ENCODE measurements around the gene RACGAP1.
A peak's percentile ranks its signal among the peaks of the same experiment; 100 is the strongest.

The RACGAP1 gene

DNA sequence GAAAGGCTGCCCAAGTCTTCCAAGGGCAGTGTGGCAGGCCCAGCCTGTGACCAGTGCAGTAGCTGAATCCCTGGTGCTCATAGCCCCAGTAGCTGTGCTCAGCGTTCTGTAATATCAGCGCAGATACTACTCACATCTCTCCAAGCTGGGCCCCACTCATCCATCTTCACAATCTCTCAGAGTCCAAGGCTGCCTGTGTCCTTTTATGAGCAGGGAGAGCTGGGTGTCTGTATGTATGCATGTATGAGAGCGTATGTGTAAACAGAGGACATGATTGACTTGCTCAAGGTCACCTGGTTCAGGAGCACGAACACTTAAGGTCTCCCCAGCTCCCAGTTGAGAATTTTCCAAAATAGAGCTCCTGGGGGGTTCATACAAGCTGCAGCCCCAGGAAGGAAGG, 47.2 kb downstream of the RACGAP1 start:
- DNase-seq (ENCODE audit: low read depth in 2 of 2), result no peak
- no peak overlapping the region for H3K4me3 ChIP-seq (replicated peaks in 1 of 2; ENCODE audit: low read depth in 2 of 2, low read length in 2 of 2)
- TF ChIP-seq, protein P1, sequence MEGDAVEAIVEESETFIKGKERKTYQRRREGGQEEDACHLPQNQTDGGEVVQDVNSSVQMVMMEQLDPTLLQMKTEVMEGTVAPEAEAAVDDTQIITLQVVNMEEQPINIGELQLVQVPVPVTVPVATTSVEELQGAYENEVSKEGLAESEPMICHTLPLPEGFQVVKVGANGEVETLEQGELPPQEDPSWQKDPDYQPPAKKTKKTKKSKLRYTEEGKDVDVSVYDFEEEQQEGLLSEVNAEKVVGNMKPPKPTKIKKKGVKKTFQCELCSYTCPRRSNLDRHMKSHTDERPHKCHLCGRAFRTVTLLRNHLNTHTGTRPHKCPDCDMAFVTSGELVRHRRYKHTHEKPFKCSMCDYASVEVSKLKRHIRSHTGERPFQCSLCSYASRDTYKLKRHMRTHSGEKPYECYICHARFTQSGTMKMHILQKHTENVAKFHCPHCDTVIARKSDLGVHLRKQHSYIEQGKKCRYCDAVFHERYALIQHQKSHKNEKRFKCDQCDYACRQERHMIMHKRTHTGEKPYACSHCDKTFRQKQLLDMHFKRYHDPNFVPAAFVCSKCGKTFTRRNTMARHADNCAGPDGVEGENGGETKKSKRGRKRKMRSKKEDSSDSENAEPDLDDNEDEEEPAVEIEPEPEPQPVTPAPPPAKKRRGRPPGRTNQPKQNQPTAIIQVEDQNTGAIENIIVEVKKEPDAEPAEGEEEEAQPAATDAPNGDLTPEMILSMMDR (IDR thresholded peaks at IDR 0.05; ENCODE audit: low read depth, low read length), result no peak

DNA sequence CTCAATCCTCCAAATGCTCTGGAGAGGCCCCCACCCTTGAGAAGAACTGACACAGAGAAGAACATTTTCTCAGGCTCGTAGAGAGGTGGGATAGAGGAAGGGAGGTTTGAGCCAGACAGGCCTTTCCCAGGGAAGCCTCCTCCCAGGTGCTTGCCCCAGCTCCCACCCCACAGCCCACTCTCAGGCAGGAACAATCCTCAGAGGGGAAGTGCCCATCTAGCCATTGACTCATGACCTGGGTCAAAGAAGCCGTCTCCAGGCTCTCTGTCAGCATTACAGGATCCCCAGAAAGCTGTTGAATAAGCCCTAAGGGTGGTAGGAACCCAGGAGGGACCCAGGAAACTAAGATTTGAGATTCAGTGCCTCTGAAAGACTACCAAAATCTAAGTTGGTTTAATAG, 48.7 kb downstream of the RACGAP1 start:
- no peak overlapping the region for H3K4me3 ChIP-seq (replicated peaks in 1 of 2; ENCODE audit: low read depth in 2 of 2, low read length in 2 of 2)
- TF ChIP-seq, protein P1 (IDR thresholded peaks at IDR 0.05; ENCODE audit: low read depth, low read length), result no peak
- DNase-seq (ENCODE audit: low read depth in 2 of 2), result no peak

DNA sequence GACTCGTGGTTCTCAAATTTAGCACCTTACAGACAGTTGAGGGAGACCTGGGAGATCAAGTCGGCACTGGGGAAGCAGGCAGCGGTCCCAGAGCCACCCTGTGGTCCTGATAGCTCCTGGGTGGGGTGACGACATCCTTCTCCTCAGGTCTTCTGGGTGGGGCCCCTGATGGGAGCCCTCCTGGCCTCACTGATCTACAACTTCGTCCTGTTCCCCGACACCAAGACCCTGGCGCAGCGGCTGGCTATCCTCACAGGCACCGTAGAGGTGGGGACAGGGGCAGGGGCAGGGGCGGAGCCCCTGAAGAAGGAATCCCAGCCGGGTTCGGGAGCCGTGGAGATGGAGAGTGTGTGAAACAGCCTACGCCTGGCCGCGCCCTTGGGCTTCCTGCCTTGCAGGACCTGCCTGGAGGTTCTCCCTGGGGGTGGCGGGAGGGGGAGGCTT, 50.0 kb downstream of the RACGAP1 start:
- H3K4me3 ChIP-seq (replicated peaks in 1 of 2; ENCODE audit: low read depth in 2 of 2, low read length in 2 of 2), result no peak overlapping the region
- no peak for DNase-seq (ENCODE audit: low read depth in 2 of 2)
- TF ChIP-seq, protein P1 (IDR thresholded peaks at IDR 0.05; ENCODE audit: low read depth, low read length), result no peak

DNA sequence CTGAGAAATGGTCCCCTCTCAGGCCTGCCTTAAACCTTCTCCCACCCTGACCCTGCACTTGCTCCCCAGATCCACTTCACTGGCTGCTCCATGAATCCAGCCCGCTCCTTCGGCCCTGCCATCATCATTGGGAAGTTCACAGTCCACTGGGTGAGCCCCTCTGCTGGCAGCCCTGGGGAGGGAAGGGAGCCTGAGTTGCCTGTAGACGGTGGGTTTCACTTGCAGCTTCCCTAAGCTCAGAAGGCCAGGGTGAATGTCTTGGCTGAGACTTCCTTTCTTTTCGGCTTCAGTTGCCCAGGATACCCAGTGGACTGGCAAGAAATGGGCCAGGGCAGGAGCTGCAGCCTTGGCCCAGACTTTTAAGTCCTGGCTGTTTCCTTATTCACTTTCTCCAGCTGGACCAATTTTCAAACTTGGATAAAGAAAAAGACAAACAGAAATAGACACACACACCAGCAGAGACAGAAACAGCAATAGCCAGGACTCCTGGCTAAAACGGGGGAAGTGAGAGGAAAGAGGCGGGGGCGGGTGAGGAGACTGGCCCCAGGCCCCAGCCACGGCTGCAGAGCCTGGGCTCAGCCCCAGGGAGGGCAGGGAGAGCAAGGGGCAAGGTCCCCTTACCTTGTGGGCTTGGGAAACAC, 50.5 kb downstream of the RACGAP1 start:
- H3K4me3 ChIP-seq (replicated peaks in 1 of 2; ENCODE audit: low read depth in 2 of 2, low read length in 2 of 2), result no peak overlapping the region
- TF ChIP-seq, protein P1 (IDR thresholded peaks at IDR 0.05; ENCODE audit: low read depth, low read length), result no peak
- no peak for DNase-seq (ENCODE audit: low read depth in 2 of 2)

DNA sequence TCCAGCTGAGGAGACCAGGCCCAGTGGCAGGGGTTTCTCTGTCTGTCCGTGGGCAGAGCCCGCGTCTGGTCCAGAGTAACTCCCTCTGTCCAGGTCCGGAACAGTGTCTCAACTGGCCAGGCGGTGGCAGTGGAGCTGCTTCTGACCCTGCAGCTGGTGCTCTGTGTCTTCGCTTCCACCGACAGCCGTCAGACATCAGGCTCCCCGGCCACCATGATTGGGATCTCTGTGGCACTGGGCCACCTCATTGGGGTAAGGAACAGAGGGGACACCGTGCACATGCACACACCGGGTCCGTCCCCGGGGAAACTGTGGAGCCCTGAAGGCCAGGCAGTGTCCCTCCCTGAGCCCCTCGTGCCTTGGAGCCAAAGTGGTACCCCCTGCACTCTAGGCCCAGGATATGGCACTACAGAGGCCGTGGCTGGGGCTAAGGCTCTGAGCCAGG, 51.0 kb downstream of the RACGAP1 start:
- TF ChIP-seq, protein P1 (IDR thresholded peaks at IDR 0.05; ENCODE audit: low read depth, low read length), result peak; percentile 79
- DNase-seq (ENCODE audit: low read depth in 2 of 2), result peak; percentile 73 to 83
- H3K4me3 ChIP-seq (replicated peaks in 1 of 2; ENCODE audit: low read depth in 2 of 2, low read length in 2 of 2), result no peak overlapping the region

DNA sequence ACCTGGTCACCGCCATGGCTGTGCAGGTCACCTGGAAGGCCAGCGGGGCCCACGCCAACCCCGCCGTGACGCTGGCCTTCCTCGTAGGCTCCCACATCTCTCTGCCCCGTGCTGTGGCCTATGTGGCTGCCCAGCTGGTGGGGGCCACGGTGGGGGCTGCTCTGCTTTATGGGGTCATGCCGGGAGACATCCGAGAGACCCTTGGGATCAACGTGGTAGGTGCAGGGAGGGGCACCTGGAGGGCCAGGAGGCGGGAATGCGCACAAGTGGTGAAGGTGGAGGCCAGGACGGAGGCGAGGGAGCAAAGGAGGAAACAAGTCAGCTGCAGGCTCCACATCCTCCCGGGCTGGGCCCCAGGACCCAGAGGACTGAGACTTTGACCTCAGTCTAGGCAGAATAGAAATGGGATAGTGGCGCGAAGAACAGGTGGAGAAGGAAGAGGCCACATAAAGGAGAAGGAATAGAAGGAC, 51.9 kb downstream of the RACGAP1 start:
- no peak overlapping the region for H3K4me3 ChIP-seq (replicated peaks in 1 of 2; ENCODE audit: low read depth in 2 of 2, low read length in 2 of 2)
- TF ChIP-seq, protein P1 (IDR thresholded peaks at IDR 0.05; ENCODE audit: low read depth, low read length), result no peak
- DNase-seq (ENCODE audit: low read depth in 2 of 2), result no peak

Data from cardiac fibroblast (primary cell).